H9 (cell line): ENCODE results near the gene HEPN1. TPM values are rescaled to one million over a fixed set of nuclear protein-coding genes. Genes with fewer than 3 reads are reported as not detected.

Source experiments
- DNase-seq: peaks from one replicate; pipeline ENCODE4 v3.0.0-alpha.2; 2017
- H2AFZ ChIP-seq: one replicate; pipeline ENCODE4 v1.6.1; 2013; ENCODE audit warnings: mild to moderate bottlenecking, low read length, control low read depth, moderate library complexity
- H2AK5ac ChIP-seq: 2 replicates; pipeline ENCODE4 v1.6.1; 2013; ENCODE audit warnings: low read length, control low read depth, mixed read lengths; ENCODE audit not compliant: insufficient read length
- H2BK120ac ChIP-seq: one replicate; pipeline ENCODE4 v1.6.1; 2013; ENCODE audit warnings: low read depth, mild to moderate bottlenecking, low read length, control low read depth, inconsistent platforms; ENCODE audit not compliant: poor library complexity, severe bottlenecking
- H2BK12ac ChIP-seq: 2 replicates; pipeline ENCODE4 v1.6.1; 2013; ENCODE audit warnings: low read length, control low read depth, mixed read lengths, low read depth; ENCODE audit not compliant: insufficient read length
- H2BK15ac ChIP-seq: 2 replicates; pipeline ENCODE4 v1.6.1; 2013; ENCODE audit warnings: low read depth, low read length, control low read depth
- H2BK20ac ChIP-seq: one replicate; pipeline ENCODE4 v1.6.1; 2013; ENCODE audit warnings: low read depth, mild to moderate bottlenecking, low read length, control low read depth, inconsistent platforms; ENCODE audit not compliant: poor library complexity, severe bottlenecking
- H2BK5ac ChIP-seq: 2 replicates; pipeline ENCODE4 v1.6.1; 2013; ENCODE audit warnings: low read length, control low read depth, mixed read lengths; ENCODE audit not compliant: insufficient read length
- H3K14ac ChIP-seq: 2 replicates; pipeline ENCODE4 v1.6.1; 2013; ENCODE audit warnings: low read length, control low read depth; ENCODE audit not compliant: insufficient read depth
- H3K18ac ChIP-seq: 2 replicates; pipeline ENCODE4 v1.6.1; 2013; ENCODE audit warnings: low read depth, mild to moderate bottlenecking, mixed read lengths, low read length, control low read depth; ENCODE audit not compliant: insufficient read length
- H3K23ac ChIP-seq: 2 replicates; pipeline ENCODE4 v1.6.1; 2013; ENCODE audit warnings: low read length, control low read depth, mixed read lengths, low read depth; ENCODE audit not compliant: insufficient read length
- H3K23me2 ChIP-seq: 2 replicates; pipeline ENCODE4 v1.6.1; 2013; ENCODE audit warnings: low read depth, mild to moderate bottlenecking, mixed read lengths, low read length, control low read depth; ENCODE audit not compliant: insufficient read length, poor library complexity, severe bottlenecking
- H3K27ac ChIP-seq: 2 replicates; pipeline ENCODE4 v1.5.1; 2013; ENCODE audit warnings: low read length, control low read depth, mixed read lengths, low read depth; ENCODE audit not compliant: insufficient read length
- H3K27me3 ChIP-seq: 2 replicates; pipeline ENCODE4 v1.6.1; 2013; ENCODE audit warnings: low read length, control low read depth, inconsistent platforms; ENCODE audit not compliant: insufficient read depth
- H3K4ac ChIP-seq: 2 replicates; pipeline ENCODE4 v1.6.1; 2013; ENCODE audit warnings: low read depth, mild to moderate bottlenecking, control low read depth, inconsistent platforms, low read length, moderate library complexity
- H3K4me1 ChIP-seq: 2 replicates; pipeline ENCODE4 v1.6.1; 2013; ENCODE audit warnings: low read length, control low read depth, inconsistent platforms; ENCODE audit not compliant: insufficient read depth
- H3K4me2 ChIP-seq: 2 replicates; pipeline ENCODE4 v1.6.1; 2013; ENCODE audit warnings: low read length, control low read depth, mixed read lengths; ENCODE audit not compliant: insufficient read length, insufficient read depth
- H3K56ac ChIP-seq: 2 replicates; pipeline ENCODE4 v1.6.1; 2013; ENCODE audit warnings: low read depth, mild to moderate bottlenecking, mixed read lengths, low read length, control low read depth; ENCODE audit not compliant: insufficient read length
- H3K79me1 ChIP-seq: 2 replicates; pipeline ENCODE4 v1.6.1; 2013; ENCODE audit warnings: low read depth, mild to moderate bottlenecking, moderate library complexity, low read length, control low read depth, inconsistent platforms; ENCODE audit not compliant: insufficient read depth, poor library complexity, severe bottlenecking
- H3K79me2 ChIP-seq: 2 replicates; pipeline ENCODE4 v1.6.1; 2013; ENCODE audit warnings: low read length, control low read depth, inconsistent platforms; ENCODE audit not compliant: insufficient read depth
- H3K9ac ChIP-seq: 2 replicates; pipeline ENCODE4 v1.6.1; 2013; ENCODE audit warnings: low read length, control low read depth, mixed read lengths; ENCODE audit not compliant: insufficient read length; ENCODE audit errors: extremely low read depth
- H3K9me3 ChIP-seq: one replicate; pipeline ENCODE4 v1.6.1; 2013; ENCODE audit warnings: low read depth, low read length, inconsistent platforms; ENCODE audit not compliant: control insufficient read depth
- H3T11ph ChIP-seq: one replicate; pipeline ENCODE4 v1.6.1; 2013; ENCODE audit warnings: mild to moderate bottlenecking, low read length, control low read depth, inconsistent platforms
- H4K20me1 ChIP-seq: one replicate; pipeline ENCODE4 v1.6.1; 2013; ENCODE audit not compliant: control insufficient read depth, insufficient read length, insufficient read depth
- H4K5ac ChIP-seq: 2 replicates; pipeline ENCODE4 v1.6.1; 2013; ENCODE audit warnings: low read depth, mild to moderate bottlenecking, mixed read lengths, low read length, control low read depth; ENCODE audit not compliant: insufficient read length
- H4K8ac ChIP-seq: replicated peaks from 2 replicates; pipeline ENCODE4 v1.6.1; 2013; ENCODE audit warnings: low read length, control low read depth, mixed read lengths, low read depth; ENCODE audit not compliant: insufficient read length
- H4K91ac ChIP-seq: 2 replicates; pipeline ENCODE4 v1.6.1; 2013; ENCODE audit warnings: low read depth, mild to moderate bottlenecking, moderate library complexity, mixed read lengths, low read length, control low read depth; ENCODE audit not compliant: insufficient read length
- H3K27ac Mint-ChIP-seq, 3 experiments: 2 replicates in 2 of 3; 3 replicates in 1 of 3; pipeline ENCODE4 v1.8.0; 2020 to 2021; ENCODE audit warnings: mixed read lengths in 3 of 3, mild to moderate bottlenecking in 1 of 3, moderate library complexity in 1 of 3
- H3K27me3 Mint-ChIP-seq: 2 replicates; pipeline ENCODE4 v1.8.0; 2021; ENCODE audit warnings: low read depth, mild to moderate bottlenecking, moderate library complexity, mixed read lengths
- H3K36me3 Mint-ChIP-seq, 3 experiments: 2 replicates in 2 of 3; 3 replicates in 1 of 3; pipeline ENCODE4 v1.8.0; 2020 to 2021; ENCODE audit warnings: low read depth in 3 of 3, mixed read lengths in 3 of 3; ENCODE audit not compliant: insufficient read depth in 1 of 3
- H3K4me1 Mint-ChIP-seq, 2 experiments: 2 replicates each; pipeline ENCODE4 v1.8.0; 2020; ENCODE audit warnings: mixed read lengths in 2 of 2
- H3K4me3 Mint-ChIP-seq, 2 experiments: 2 replicates in 1 of 2; 3 replicates in 1 of 2; pipeline ENCODE4 v1.8.0; 2020 to 2021; ENCODE audit warnings: mild to moderate bottlenecking in 2 of 2, mixed read lengths in 2 of 2, moderate library complexity in 1 of 2
- H3K9me3 Mint-ChIP-seq, 2 experiments: 2 replicates in 1 of 2; 3 replicates in 1 of 2; pipeline ENCODE4 v1.8.0; 2020; ENCODE audit warnings: mild to moderate bottlenecking in 2 of 2, mixed read lengths in 2 of 2, moderate library complexity in 1 of 2
- total RNA-seq: library from RNA; stranded (reverse); gene quantifications from 2 replicates; pipeline ENCODE4 v1.2.1, GENCODE V29; 2021
- TF ChIP-seq, protein P1 (sequence below): fragments of 200-600 bp; sonication (generic); conservative IDR thresholded peaks from 3 replicates; pipeline ENCODE4 v1.8.0; 2021; ENCODE audit warnings: antibody characterized with exemption, mild to moderate bottlenecking

The HEPN1 gene
- total RNA-seq, 1 experiment from 2014 or later: not detected

DNA sequence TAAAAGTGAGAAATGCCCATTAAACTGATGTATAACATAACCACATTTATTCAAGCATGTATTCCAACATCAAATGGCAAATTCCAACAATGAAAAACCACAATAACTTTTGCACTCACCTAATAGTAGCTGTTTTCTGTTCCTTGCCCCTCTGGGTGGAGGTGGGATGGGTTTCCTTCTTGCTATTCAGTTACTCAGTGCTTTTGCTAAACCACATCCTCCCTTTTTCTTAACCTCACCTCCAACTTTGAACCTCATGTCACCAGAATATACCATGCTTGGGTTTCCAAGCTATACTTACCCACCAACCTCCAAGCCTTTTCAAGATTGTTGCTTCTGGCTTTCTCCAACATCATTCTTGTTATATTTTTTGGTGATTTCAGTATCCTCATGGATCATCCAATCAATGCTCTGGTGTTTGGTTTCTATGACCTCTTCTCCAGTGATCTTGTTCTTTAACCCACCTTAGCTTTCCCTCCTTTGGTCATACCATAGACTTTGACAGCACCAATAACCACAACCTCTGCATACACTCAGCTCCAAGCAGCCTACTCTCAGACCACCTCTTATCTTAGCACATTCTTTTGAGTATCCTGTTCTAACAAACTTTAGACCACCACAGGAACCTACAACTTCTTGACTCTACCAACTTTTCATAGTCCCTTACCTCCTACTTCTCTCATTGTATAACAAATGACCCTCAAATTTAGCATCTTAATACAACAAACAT, 31.7 kb downstream of the HEPN1 start:
- no peak overlapping the region for H2BK5ac ChIP-seq
- no peak overlapping the region for H3K4me2 ChIP-seq
- no peak overlapping the region for H3K23ac ChIP-seq
- no peak overlapping the region for H2BK20ac ChIP-seq
- Mint-ChIP-seq H3K27me3 (peaks cover 25% of the 10 kb centered on the region), H3K27ac (no peak overlapping the region), H3K9me3 (peaks cover 0 to 7% of the 10 kb centered on the region in 2 experiments; a peak in 2 of 5 replicates), H3K36me3 (no peaks in the 10 kb centered on the region; a peak in 1 of 7 replicates), H3K4me1 (no peaks in the 10 kb centered on the region), H3K4me3 (no peak overlapping the region)
- H3T11ph ChIP-seq: no peak overlapping the region
- no peak overlapping the region for H4K8ac ChIP-seq
- H3K9me3 ChIP-seq: no peaks in the 10 kb centered on the region
- no peaks in the 10 kb centered on the region for H3K79me2 ChIP-seq
- H2BK120ac ChIP-seq: no peak overlapping the region
- no peak overlapping the region for H4K91ac ChIP-seq
- H3K27me3 ChIP-seq: no peaks in the 10 kb centered on the region
- peaks cover 8% of the 10 kb centered on the region for H3K23me2 ChIP-seq
- no peak overlapping the region for H3K18ac ChIP-seq
- H4K5ac ChIP-seq: no peak overlapping the region
- H3K27ac ChIP-seq: no peak overlapping the region
- H2BK15ac ChIP-seq: no peak overlapping the region
- no peak overlapping the region for H3K4ac ChIP-seq
- H4K20me1 ChIP-seq: no peaks in the 10 kb centered on the region
- no peaks in the 10 kb centered on the region; the same call in 1 of the 2 replicates for H3K4me1 ChIP-seq
- no peak overlapping the region for H2BK12ac ChIP-seq
- no peak overlapping the region for H3K56ac ChIP-seq
- no peak overlapping the region for H3K14ac ChIP-seq
- H2AK5ac ChIP-seq: no peak overlapping the region
- no peak overlapping the region for H2AFZ ChIP-seq
- DNase-seq: no peak
- no peak overlapping the region for H3K9ac ChIP-seq
- TF ChIP-seq, protein P1, sequence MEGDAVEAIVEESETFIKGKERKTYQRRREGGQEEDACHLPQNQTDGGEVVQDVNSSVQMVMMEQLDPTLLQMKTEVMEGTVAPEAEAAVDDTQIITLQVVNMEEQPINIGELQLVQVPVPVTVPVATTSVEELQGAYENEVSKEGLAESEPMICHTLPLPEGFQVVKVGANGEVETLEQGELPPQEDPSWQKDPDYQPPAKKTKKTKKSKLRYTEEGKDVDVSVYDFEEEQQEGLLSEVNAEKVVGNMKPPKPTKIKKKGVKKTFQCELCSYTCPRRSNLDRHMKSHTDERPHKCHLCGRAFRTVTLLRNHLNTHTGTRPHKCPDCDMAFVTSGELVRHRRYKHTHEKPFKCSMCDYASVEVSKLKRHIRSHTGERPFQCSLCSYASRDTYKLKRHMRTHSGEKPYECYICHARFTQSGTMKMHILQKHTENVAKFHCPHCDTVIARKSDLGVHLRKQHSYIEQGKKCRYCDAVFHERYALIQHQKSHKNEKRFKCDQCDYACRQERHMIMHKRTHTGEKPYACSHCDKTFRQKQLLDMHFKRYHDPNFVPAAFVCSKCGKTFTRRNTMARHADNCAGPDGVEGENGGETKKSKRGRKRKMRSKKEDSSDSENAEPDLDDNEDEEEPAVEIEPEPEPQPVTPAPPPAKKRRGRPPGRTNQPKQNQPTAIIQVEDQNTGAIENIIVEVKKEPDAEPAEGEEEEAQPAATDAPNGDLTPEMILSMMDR: no peak
- no peaks in the 10 kb centered on the region for H3K79me1 ChIP-seq
